HepG2 (cell line): ENCODE measurements around the gene GDAP1L1. TPM values are rescaled to one million over a fixed set of nuclear protein-coding genes. Genes with fewer than 3 reads are reported as not detected.
A peak's percentile ranks its signal among the peaks of the same experiment; 100 is the strongest.

Source experiments
- CBX1 ChIP-seq: IDR thresholded peaks from one replicate; pipeline ENCODE4 v1.6.1; 2016; ENCODE audit warnings: antibody characterized with exemption, low read depth
- CHCHD3 ChIP-seq: sonication (generic); formaldehyde crosslinking; IDR thresholded peaks from 2 replicates; pipeline ENCODE4 v1.8.0; 2022; ENCODE audit warnings: mild to moderate bottlenecking, missing genetic modification reagents, moderate library complexity
- DMAP1 ChIP-seq: IDR thresholded peaks from 2 replicates; pipeline ENCODE4 v1.6.1; 2016
- FOXO1 ChIP-seq: sonication (generic); formaldehyde crosslinking; IDR thresholded peaks from 2 replicates; pipeline ENCODE4 v1.4.0; 2020; ENCODE audit warnings: missing genetic modification reagents
- KLF11 ChIP-seq: IDR thresholded peaks from 2 replicates; pipeline ENCODE4 v1.6.1; 2016; ENCODE audit warnings: missing compliant biosample characterization
- KLF9 ChIP-seq: IDR thresholded peaks from 2 replicates; pipeline ENCODE4 v1.6.1; 2016; ENCODE audit warnings: low read depth
- MIER3 ChIP-seq: IDR thresholded peaks from 2 replicates; pipeline ENCODE4 v1.6.1; 2016; ENCODE audit warnings: missing compliant biosample characterization, borderline replicate concordance
- MNT ChIP-seq: fragments of 450-650 bp; IDR thresholded peaks from 2 replicates; pipeline ENCODE4 v1.6.1; 2016
- PHF8 ChIP-seq: sonication (generic); formaldehyde crosslinking; IDR thresholded peaks from 2 replicates; pipeline ENCODE4 v1.5.0; 2020; ENCODE audit warnings: missing genetic modification reagents
- POLR2AphosphoS5 ChIP-seq: IDR thresholded peaks from 2 replicates; pipeline ENCODE4 v1.6.1; 2012; ENCODE audit warnings: low read depth, low read length
- RELA ChIP-seq: sonication (generic); formaldehyde crosslinking; IDR thresholded peaks from 2 replicates; pipeline ENCODE4 v1.4.0; 2020; ENCODE audit warnings: missing genetic modification reagents
- SMYD3 ChIP-seq: sonication (generic); formaldehyde crosslinking; IDR thresholded peaks from 2 replicates; pipeline ENCODE4 v1.8.1; 2023; ENCODE audit warnings: mild to moderate bottlenecking, missing genetic modification reagents
- TARDBP ChIP-seq: sonication (generic); formaldehyde crosslinking; IDR thresholded peaks from 2 replicates; pipeline ENCODE4 v1.8.0; 2022; ENCODE audit warnings: mild to moderate bottlenecking, missing genetic modification reagents
- XBP1 ChIP-seq: sonication (generic); formaldehyde crosslinking; IDR thresholded peaks from 2 replicates; pipeline ENCODE4 v1.5.0; 2020; ENCODE audit warnings: missing genetic modification reagents
- ZC3H13 ChIP-seq: sonication (generic); formaldehyde crosslinking; IDR thresholded peaks from 2 replicates; pipeline ENCODE4 v1.8.1; 2023; ENCODE audit warnings: mild to moderate bottlenecking, missing genetic modification reagents, moderate library complexity
- ZFP36L1 ChIP-seq: sonication (generic); formaldehyde crosslinking; IDR thresholded peaks from 2 replicates; pipeline ENCODE4 v1.8.0; 2022; ENCODE audit warnings: mild to moderate bottlenecking, missing genetic modification reagents, moderate library complexity
- ZMAT3 ChIP-seq: sonication (generic); formaldehyde crosslinking; conservative IDR thresholded peaks from 2 replicates; pipeline ENCODE4 v1.7.0; 2021; ENCODE audit warnings: missing genetic modification reagents
- ZNF136 ChIP-seq: sonication (generic); formaldehyde crosslinking; IDR thresholded peaks from 2 replicates; pipeline ENCODE4 v1.8.1; 2022; ENCODE audit warnings: low read depth, mild to moderate bottlenecking, moderate library complexity, missing genetic modification reagents
- ZNF550 ChIP-seq: sonication (generic); formaldehyde crosslinking; IDR thresholded peaks from 2 replicates; pipeline ENCODE4 v1.4.0; 2020; ENCODE audit warnings: mild to moderate bottlenecking, missing genetic modification reagents, borderline replicate concordance
- ZNF609 ChIP-seq: sonication (generic); formaldehyde crosslinking; IDR thresholded peaks from 2 replicates; pipeline ENCODE4 v1.4.0; 2020; ENCODE audit warnings: mild to moderate bottlenecking, missing genetic modification reagents, borderline replicate concordance
- ZNF660 ChIP-seq: sonication (generic); formaldehyde crosslinking; IDR thresholded peaks from 2 replicates; pipeline ENCODE4 v1.5.1; 2020; ENCODE audit warnings: mild to moderate bottlenecking, low read depth, missing genetic modification reagents, borderline replicate concordance
- ZSCAN9 ChIP-seq: IDR thresholded peaks from 2 replicates; pipeline ENCODE4 v1.6.1; 2016; ENCODE audit warnings: borderline replicate concordance
- polyA plus RNA-seq, 8 experiments: library from polyadenylated mRNA; depleted of rRNA in 3 of 8; stranded (reverse) in 7 of 8; unstranded in 1 of 8; fragments of >200 nt; fragmentation: Illumina TruSeq in 4 of 8; extraction: Trizol in 4 of 8; gene quantifications; 2 replicates each; pipeline versions ENCODE4 v1.2.1 to v1.2.3, GENCODE V29; 2011 to 2016; ENCODE audit warnings: low read depth in 4 of 8, missing spikeins in 1 of 8, mixed read lengths in 1 of 8; ENCODE audit not compliant: insufficient read depth in 1 of 8
- total RNA-seq, 5 experiments: library from RNA; depleted of rRNA; stranded (reverse); fragments of >200 nt; fragmentation: Illumina TruSeq; extraction: Trizol; gene quantifications; 2 replicates each; pipeline ENCODE4 v1.2.3, GENCODE V29; 2016; ENCODE audit warnings: low read depth in 1 of 5
- TF ChIP-seq, protein P1 (sequence below): IDR thresholded peaks from 2 replicates; pipeline ENCODE4 v1.6.1; 2016; ENCODE audit warnings: mild to moderate bottlenecking

GDAP1L1 gene
- total and polyA plus RNA-seq, 2 of the 13 experiments (the other 11 are each of a cell fraction or from before 2014, with no cell fraction given): 0.04 TPM; not detected in 1

DNA sequence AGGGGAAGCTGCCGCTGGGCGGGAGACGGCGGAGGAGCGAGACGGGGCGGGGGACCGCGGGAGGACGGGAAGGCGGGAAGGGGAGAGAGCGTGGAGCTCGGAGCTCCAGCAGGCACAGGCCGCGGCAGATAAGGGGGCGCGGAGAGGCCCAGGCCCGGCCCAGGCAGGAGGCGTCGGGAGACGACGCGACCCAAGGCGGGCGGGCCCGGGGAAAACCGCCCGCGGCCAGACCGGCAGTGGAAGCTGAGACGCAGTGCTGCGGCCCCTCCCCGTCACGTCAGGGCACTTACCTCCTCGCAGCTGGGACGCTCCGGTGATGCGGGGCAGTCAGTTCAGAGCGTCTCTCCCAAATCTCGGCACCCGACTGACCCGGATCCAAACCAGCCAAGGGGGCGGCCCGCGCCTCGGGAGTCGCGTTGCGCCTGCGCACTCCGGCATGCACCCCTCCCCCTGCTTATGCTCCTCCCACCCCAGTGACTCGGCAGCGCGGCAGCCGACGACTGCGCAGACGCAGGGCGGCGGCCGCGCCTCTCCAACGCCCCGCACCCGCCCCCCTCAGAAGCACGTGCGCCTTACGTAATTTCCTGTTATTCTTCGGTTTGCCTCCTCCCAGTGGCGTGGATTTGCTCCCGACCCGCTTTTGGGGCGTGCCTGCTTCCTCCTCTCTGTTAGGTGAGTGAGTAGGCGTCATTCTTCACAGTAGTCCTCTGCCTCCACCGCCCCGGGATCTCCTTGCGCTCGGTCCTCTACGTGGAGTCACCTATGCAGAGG lies 36.5 kb upstream of the GDAP1L1 start, which contains the start of gene OSER1 (continued):
- TF ChIP-seq ZMAT3 (CRISPR knock-in tag) (no peak; the same call in none of the 2 replicates), XBP1 (CRISPR knock-in tag) (no peak), FOXO1 (CRISPR knock-in tag) (peak; percentile 73), KLF9 (CRISPR knock-in tag) (peak; percentile 97), ZNF136 (CRISPR knock-in tag) (peak; percentile 11; the same call in 1 of the 2 replicates), KLF11 (peak; percentile 96; the same call in 1 of the 2 replicates), ZNF609 (CRISPR knock-in tag) (peak; percentile 10; the same call in 1 of the 2 replicates), DMAP1 (CRISPR knock-in tag) (peak; percentile 90), MIER3 (no peak; the same call in 1 of the 2 replicates), ZNF550 (CRISPR knock-in tag) (peak; percentile 65; the same call in 1 of the 2 replicates), PHF8 (CRISPR knock-in tag) (peak; percentile 95), CBX1 (peak; percentile 93), ZC3H13 (CRISPR knock-in tag) (peak; percentile 90), RELA (CRISPR knock-in tag) (0 out of 2 replicates have a peak, but pooled peaks have one; percentile 76), ZNF660 (CRISPR knock-in tag) (no peak; the same call in 1 of the 2 replicates), TARDBP (CRISPR knock-in tag) (peak; percentile 89), POLR2AphosphoS5 (peak; percentile 96), SMYD3 (CRISPR knock-in tag) (peak; percentile 97), ZSCAN9 (CRISPR knock-in tag) (peak; percentile 90; the same call in 1 of the 2 replicates), ZFP36L1 (CRISPR knock-in tag) (peak; percentile 48; the same call in 1 of the 2 replicates), MNT (peak; percentile 100), CHCHD3 (CRISPR knock-in tag) (no peak)
- TF ChIP-seq, protein P1, sequence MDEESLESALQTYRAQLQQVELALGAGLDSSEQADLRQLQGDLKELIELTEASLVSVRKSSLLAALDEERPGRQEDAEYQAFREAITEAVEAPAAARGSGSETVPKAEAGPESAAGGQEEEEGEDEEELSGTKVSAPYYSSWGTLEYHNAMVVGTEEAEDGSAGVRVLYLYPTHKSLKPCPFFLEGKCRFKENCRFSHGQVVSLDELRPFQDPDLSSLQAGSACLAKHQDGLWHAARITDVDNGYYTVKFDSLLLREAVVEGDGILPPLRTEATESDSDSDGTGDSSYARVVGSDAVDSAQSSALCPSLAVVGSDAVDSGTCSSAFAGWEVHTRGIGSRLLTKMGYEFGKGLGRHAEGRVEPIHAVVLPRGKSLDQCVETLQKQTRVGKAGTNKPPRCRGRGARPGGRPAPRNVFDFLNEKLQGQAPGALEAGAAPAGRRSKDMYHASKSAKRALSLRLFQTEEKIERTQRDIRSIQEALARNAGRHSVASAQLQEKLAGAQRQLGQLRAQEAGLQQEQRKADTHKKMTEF: peak; percentile 89
